Activated CD4-positive, alpha-beta T cell treated with anti-CD3 and anti-CD28 coated beads, Interleukin-2, amount 50 U/mL, for 24 hours (primary cell): ENCODE data around the gene JAGN1.
"Not testable (repeated sequence)": the region's sequence is repeated elsewhere in the genome, so short reads cannot be mapped to it uniquely, and the experiment has no call there.

Experiments used
- DNase-seq, 2 donors: peaks; one replicate each; pipeline ENCODE4 v3.0.0-alpha.2; 2020; ENCODE audit warnings: low read depth in 1 of 2, low spot score in 1 of 2

JAGN1 gene

DNA sequence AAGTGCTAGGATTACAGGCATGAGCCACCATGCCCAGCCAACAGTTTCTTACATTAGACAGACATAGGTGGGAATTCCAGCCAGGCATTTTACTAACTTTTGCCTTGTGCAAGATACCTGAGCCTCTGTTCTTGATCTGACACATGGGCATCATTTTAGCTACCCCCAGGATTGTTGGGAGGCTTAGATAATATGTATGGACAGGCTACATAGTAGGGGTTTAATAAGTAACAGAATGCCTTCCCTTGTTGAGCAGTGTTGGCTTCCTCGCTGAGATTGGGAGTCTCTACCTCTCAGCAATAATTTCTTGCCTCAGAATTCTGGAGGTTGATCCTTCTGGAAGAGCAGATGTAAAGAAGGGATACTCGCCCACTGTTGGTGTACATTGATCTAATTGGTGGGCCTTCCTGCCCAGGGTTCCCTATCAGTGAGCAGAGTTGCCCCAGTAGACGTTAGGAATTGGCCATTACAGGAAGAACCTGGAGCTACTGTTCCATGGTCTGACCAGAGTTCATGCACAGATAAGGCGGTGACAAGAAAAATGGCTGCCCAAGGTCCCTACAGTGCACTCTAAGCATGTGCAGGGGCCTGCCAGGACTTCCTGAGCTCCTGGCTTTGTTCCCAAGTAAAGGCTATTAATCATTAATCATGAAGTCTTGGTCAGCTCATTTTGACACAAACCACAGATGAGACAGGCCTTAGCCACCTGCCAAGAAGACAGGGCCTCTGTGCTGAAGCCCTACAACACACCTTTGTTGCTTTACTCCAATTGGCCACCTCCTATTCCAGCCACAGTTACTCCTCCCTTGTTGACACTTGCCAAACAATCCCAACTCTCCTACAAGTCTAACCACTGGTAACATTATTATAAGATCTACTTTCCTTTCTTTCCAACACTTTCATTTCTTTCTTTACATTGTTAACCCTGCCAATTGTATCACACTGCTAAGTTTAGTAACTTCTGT is 7.3 kb downstream of the JAGN1 start:
- no peak for DNase-seq

DNA sequence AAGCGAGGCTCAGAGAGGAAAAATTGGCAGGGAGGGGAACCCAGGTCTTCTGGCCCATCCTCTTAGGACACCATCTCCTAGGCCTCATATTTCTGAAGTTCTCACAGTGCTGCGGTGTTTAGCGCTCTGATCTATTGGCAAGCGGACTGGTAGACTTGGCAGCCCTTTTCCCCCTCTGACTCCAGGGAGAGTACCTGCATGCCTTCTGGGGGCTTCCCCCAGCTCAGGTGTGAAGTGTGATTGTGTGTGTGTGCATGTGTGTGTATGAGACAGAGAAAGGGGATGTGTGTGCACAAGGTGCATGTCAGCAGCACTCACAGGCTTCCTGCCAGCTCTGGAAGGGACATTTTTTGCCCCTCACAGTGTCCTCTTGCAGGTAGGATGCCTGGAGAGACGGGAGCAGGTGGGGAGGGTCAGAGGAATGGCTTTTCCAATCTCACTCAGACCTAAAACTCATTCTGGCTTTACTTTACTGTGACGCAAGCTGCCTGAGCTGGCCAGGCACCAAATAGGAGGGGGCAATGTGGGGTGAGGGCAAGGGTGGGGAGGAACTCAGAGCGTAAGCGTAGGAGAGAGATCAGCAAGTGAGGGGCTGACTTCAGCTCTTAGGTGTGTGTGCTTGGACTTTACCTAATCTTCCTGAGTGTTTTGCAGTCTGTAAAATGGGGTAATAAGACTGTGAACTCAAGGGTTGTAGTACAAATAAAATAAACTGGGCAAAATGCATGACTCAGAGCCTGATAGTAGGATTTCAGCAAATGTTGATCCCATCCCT is 8.2 kb downstream of the JAGN1 start:
- no peak for DNase-seq

DNA sequence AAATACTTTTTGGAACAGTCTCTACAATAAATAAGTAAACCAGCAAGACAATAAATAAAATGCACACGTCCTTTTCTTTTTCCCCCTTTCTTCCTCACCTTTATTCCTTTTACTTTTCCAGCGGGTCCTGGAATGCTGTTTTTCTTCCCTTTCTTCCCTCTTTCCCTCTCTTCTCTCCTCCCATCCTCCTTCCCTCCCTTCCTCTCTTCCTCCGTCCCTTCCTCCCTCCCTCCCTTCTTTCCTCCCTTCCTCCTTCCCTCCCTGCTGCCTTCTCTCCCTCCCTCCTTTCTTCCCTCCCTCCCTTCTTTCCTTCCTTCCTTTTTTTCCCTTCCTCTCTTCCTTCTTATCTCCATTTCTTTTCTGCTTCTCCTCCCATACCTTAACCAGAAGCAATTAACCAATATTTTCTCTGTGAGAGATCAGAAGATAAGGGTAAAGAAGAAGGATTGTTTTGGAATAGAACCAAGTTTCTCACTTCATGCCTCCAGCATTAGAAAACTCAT is 8.9 kb downstream of the JAGN1 start:
- DNase-seq: no peak

DNA sequence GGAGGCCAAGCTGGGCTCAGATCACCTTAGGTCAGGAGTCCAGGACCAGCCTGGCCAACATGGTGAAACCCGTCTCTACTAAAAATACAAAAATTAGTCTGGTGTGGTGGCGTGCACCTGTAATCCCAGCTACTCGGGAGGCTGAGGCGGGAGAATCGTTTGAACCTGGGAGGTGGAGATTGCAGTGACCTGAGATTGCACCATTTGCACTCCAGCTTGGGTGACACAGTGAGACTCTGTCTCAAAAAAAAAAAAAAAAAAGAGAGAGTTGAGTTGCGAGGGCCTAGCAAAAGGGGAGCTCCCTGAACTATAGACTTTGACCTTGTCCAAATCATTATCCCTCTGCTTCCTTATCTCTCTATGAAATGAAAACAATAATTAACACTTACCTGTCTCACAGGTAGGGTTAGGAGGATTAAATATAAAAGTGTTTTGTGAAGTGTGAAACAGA is 10.6 kb downstream of the JAGN1 start:
- not testable (repeated sequence) for DNase-seq

DNA sequence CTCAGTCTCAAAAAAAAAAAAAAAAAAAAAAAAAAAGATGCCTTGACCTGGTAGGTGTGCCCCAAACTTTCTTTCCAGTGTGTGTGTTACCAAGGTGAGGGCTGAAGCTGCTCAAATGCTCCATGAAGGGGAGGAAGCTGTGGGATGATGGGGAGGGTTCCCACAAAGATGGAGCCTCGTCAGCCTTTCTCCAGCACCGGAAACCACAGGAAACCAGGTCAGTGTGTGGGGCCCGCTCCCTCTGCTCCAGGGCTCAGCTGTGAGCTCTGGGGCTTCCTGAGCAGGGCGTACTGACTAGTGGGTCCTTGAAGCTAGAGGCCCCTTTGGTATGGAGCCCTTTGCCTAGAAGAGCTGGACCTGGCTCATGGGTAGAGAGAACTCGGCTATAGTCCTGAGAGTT is 11.6 kb downstream of the JAGN1 start:
- peak in 1 of 2 donors; percentile 9 for DNase-seq

DNA sequence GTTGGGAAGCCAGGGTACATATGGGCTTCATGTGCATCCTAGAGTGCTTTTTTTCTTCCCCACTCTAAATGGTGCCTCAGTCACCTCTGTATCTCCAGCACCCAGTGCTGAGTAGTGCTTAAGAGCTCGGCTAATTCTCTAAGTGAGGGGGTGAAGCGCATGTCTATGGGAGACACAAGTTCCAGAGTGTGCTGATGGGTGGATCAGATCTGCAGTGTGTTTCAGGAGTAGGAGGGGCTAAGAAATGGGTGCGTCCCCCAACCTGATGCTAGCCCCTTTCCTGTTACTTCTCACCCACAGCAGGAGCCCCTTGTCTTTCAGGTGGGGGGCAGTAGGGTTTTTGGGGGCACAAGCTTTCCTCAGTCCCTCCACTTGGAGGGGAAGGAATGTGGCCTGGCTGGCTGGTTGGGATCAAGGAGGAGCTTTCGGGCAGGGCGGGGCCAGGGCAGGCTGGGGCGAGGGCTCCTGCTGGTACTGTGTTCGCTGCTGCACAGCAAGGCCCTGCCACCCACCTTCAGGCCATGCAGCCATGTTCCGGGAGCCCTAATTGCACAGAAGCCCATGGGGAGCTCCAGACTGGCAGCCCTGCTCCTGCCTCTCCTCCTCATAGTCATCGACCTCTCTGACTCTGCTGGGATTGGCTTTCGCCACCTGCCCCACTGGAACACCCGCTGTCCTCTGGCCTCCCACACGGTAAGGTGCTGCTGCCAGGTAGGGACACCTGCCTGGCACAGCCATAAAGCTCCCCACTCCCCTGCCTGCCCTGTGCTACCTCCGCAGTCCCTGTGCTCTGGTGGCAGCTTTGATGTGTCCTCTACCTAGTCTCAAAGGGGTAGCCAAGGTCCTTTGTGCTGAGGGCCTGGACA is 12.2 kb downstream of the JAGN1 start, which contains the start of gene IL17RE:
Gene IL17RE (plus strand): TSS at position 477 of the 866 bp plus-strand sequence. CDS start 85 bp downstream, at position 562.
- no peak for DNase-seq

DNA sequence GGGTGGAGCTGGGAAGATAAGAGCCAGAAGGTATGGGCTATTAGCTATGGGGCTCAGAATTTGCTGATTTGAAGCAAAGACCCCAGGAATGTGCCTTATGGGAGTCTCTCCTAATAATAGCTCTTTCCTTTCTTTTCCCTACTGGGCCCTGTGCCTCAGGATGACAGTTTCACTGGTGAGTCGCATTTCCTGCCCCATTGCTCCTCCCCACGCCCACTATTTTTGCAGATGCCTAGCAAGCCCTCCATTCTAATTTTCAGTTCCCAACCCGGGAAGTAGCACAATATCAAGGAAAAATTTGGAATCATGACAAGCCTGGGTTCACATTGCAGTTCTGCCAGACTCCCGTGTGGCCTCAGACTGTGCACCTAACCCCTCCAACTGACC is 12.8 kb downstream of the JAGN1 start:
- DNase-seq: no peak

DNA sequence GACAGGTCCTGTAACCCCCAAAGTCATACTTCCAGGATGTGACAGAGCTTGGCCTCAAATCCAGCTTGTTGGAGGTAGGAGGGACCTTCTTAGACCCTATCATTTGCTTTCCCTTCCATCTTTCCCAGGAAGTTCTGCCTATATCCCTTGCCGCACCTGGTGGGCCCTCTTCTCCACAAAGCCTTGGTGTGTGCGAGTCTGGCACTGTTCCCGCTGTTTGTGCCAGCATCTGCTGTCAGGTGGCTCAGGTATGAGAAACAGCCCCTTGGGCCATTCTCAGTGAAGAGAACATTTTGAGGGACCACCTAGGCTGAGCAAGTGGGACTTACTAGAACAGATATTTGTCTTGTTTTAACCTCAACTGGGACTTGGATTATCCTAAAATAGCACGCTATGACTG is 13.5 kb downstream of the JAGN1 start:
- no peak for DNase-seq

DNA sequence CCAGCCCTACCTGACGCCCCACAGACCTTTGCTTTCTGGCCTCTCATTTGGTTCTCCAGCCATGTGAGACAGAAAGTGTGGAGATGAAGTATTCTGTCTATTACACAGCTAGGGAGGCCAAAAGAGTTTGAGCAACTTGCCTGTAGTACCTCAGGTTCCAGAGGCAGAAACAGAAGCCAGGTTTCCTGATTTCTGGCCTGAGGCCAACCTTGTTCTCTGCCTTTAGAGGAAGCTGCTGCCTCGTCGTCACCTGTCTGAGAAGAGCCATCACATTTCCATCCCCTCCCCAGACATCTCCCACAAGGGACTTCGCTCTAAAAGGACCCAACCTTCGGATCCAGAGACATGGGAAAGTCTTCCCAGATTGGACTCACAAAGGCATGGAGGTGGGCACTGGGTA is 16.1 kb downstream of the JAGN1 start:
- DNase-seq: no peak

DNA sequence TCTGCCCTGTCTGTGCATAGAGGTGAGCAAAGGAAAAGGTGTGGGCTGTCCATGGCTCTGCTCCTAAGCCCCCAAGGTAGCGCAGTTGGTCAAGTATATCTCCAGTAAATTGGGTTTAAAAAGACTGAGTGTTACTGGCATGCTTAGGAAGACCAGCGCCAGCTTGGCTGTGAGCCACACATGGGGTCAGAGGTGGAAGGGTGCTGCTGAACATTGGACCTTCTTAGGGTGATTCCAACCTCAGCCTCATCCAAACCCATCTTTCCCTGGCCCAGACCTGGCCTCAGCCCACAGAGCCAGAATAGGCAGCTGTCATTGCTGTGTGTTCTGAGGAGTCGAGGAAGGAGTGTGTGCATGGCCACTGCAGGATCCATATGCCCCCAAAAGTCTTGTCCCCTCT is 17.9 kb downstream of the JAGN1 start:
- no peak for DNase-seq

DNA sequence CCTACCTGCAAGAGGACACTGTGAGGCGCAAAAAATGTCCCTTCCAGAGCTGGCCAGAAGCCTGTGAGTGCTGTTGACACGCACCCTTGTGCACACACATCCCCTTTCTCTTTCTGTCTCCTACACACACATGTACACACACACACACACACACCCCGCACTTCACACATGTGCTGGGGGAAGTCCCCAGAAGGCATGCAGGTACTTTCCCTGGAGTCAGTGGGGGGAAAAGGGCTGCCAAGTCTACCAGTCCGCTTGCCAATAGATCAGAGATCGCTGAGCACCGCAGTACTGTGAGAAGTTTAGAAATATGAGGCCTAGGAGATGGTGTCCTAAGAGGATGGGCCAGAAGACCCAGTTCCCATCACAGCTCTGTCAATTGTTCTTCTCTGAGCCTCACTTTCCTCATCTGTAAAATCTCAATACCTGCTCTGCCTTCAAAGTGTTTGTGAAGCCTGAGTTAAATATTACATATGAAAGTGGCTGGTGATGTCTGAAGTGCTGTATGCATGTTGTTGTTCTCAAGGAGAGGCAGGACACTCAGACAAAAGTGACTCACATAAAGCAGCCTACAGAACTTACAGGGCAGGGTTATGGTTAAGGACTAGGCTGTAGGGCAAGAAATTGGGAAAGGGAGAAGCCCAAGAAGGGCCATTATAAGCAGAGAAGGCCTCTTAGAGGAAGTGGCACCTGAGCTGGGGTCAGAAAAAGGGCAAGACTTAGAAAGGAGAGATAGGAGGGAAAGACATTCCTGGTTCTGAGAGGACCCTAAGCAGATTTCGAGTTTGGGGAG is 19.0 kb downstream of the JAGN1 start:
- DNase-seq: peak in 1 of 2 donors; percentile 12

DNA sequence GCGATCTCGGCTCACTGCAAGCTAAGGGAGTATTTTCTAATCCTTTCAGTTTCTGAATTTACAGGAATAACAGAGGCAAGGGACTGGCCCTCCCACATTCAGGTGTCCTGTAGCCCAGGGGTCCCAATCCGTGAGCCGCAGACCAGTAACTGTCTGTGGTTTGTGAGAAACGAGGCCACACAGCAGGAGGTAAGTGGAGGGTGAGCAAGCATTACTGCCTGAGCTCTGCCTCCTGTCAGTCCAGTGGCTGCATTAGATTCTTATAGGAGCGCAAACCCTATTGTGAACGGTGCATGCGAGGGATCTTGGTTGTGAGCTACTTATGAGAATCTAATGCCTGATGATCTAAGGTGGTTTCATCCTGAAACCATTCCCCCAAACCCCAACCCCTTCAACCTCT is 21.5 kb downstream of the JAGN1 start:
- DNase-seq: no peak

DNA sequence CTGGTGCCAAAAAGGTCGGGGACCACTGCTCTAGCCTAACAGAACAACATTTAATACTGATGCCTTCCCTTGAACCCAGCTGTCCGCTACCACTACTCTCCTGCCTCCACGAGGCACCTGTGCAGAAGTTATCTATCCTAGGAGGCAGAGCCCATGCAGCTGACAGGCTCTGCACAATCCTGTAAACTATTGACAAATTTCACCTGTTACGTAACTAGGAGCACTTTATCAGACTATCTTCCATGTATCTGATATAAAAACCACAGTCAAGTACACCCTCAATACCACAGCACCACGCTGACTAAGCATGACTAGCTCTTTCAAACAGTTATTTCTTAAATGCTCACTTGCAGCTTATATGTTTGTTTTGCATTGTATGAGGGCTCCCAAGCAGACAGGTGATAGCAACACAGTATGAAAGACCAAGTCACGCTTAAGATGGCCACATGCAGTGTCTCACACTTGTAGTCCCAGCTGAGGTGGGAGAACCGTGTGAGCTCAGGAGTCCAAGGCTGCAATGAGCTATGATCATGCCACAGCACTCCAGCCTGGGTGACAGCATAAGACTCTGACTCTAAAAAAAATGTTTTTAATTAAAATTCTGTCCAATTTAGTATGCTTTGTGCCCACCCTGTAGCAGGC is 22.0 kb downstream of the JAGN1 start:
- no peak for DNase-seq

DNA sequence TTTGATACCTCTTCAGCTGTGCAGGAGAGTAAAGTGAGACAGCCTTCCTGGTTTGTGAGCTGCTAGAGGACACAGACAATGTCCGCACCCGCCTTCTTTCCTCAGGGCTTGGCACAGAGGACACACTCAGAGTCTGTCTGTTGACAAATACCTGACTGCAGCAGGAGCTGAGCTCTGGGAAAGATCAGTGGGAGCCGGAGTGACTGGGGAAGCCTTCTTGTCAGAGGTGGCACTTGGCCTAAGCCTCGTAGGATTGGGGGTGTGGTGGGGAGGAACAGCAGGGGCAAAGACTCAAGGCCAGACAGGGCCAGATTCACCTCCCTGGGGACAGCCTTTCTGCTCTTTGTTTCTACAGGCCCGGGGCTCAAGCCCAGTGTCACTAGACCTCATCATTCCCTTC is 23.2 kb downstream of the JAGN1 start:
- DNase-seq: no peak

DNA sequence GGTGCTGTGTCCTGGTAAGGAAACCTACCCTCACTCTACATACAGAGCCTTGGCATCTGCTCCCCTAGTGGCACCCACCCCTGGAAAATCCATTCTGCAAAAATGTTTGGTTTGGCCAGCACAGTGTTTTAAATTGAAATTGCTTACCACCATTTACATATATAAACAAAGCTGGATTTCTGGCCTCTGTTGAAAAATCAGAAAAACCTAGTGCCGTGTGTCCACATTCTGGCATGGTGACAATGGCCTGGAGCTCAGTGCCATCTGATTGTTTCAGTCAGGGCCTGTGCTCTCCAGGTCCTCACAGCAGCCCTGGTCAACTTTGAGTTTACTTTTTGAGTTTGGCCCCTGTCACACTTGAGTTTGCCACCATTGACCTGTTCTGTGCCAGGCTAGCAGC is 23.6 kb downstream of the JAGN1 start:
- DNase-seq: no peak

DNA sequence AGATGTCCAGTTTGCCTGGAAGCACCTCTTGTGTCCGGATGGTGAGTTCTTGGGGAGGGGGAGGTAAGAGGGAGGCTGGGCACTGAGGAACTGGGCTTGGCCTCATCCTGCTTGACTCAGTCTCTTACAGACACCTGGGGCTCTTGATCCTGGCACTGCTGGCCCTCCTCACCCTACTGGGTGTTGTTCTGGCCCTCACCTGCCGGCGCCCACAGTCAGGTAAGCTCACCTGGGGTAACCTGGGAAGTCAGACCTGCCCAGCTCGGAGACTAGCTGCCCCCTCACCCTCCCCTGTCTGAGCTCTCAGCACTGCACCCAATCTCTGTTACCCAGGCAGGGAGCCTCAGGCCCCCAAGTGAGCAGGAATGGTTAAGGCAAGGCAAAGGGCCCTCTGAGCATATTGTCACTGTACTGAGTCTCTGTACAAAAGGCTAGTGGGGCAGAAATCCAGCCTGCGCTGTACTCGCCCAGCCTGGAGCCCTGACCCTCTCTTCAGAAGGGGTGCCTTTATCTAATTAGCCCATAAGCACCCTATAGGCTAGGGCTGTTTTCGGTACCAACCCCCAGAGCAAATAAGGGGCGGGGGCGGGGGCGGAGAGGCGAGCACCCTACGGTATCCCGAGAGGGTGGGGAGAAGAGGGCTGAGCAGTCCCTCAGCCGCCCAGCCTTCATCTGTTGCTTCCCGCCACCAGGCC is 24.3 kb downstream of the JAGN1 start:
- DNase-seq: no peak

DNA sequence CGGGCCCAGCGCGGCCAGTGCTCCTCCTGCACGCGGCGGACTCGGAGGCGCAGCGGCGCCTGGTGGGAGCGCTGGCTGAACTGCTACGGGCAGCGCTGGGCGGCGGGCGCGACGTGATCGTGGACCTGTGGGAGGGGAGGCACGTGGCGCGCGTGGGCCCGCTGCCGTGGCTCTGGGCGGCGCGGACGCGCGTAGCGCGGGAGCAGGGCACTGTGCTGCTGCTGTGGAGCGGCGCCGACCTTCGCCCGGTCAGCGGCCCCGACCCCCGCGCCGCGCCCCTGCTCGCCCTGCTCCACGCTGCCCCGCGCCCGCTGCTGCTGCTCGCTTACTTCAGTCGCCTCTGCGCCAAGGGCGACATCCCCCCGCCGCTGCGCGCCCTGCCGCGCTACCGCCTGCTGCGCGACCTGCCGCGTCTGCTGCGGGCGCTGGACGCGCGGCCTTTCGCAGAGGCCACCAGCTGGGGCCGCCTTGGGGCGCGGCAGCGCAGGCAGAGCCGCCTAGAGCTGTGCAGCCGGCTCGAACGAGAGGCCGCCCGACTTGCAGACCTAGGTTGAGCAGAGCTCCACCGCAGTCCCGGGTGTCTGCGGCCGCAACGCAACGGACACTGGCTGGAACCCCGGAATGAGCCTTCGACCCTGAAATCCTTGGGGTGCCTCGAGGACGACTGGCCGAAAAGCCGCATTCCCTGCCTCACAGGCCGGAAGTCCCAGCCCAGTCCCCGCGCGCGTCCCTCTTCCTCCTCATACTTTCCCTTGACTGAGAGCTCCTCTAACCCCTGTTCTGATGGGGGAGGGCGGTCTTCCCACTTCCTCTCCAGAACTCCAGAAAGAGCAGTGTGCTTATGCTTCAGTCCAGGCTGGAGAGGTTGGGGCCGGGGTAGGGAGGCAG is 25.1 kb downstream of the JAGN1 start:
- peak in 1 of 2 donors; percentile 9 for DNase-seq

DNA sequence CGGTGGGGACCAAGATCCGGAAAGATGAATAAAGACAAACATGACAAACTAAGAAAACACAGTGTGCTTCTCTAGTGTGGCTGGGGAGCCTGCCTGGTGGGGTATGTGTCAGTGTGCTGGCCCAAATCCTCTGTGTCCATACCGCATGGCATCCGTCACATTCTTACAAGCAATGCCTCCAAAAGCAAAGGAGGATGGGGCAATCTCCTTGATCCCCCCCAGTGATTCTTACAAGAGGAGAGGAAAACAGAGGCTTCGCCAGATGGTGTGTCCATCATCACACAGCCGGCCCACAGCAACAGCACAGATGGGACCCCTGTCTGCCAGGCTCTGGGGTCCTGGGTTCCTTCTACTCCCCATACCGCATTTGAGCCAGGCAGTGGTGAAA is 25.9 kb downstream of the JAGN1 start:
- DNase-seq: no peak
